ENCODE measurements around the gene GBX1.

Gene GBX1

GRCh38 chr7:151116603-151117440, 50.7 kb downstream of the GBX1 start:
- in situ Hi-C loops (cut with MboI; ENCODE audit: low sequenced_read_pairs): no loop called here

GRCh38 chr7:151115836-151116418, 51.6 kb downstream of the GBX1 start:
- in situ Hi-C loops (cut with MboI; ENCODE audit: low sequenced_read_pairs): no loop called here

GRCh38 chr7:151115121-151115835, 52.2 kb downstream of the GBX1 start:
- in situ Hi-C loops (cut with MboI; ENCODE audit: low sequenced_read_pairs): no loop called here

- in situ Hi-C loops (cut with MboI; ENCODE audit: low sequenced_read_pairs): no loop called here
Measured at GRCh38 chr7:151114151-151115090, 53.1 kb downstream of the GBX1 start.

- in situ Hi-C loops (cut with MboI; ENCODE audit: low sequenced_read_pairs): no loop called here
Measured at GRCh38 chr7:151113344-151114150, 53.9 kb downstream of the GBX1 start.

- in situ Hi-C loops (cut with MboI; ENCODE audit: low sequenced_read_pairs): no loop called here
Measured at GRCh38 chr7:151110941-151111645, 56.4 kb downstream of the GBX1 start.

GRCh38 chr7:151110236-151110940, 57.1 kb downstream of the GBX1 start:
- in situ Hi-C loops (cut with MboI; ENCODE audit: low sequenced_read_pairs): no loop called here

GRCh38 chr7:151109094-151110048, 58.1 kb downstream of the GBX1 start:
- in situ Hi-C loops (cut with MboI; ENCODE audit: low sequenced_read_pairs): no loop called here

GRCh38 chr7:151107882-151108281, 59.6 kb downstream of the GBX1 start:
- in situ Hi-C loops (cut with MboI; ENCODE audit: low sequenced_read_pairs): no loop called here

- in situ Hi-C loops (cut with MboI; ENCODE audit: low sequenced_read_pairs): no loop called here
Measured at GRCh38 chr7:151104411-151105235, 62.9 kb downstream of the GBX1 start.

- in situ Hi-C loops (cut with MboI; ENCODE audit: low sequenced_read_pairs): no loop called here
Measured at GRCh38 chr7:151103973-151104372, 63.5 kb downstream of the GBX1 start.

GRCh38 chr7:151102991-151103390, 64.5 kb downstream of the GBX1 start:
- in situ Hi-C loops (cut with MboI; ENCODE audit: low sequenced_read_pairs): no loop called here

- in situ Hi-C loops (cut with MboI; ENCODE audit: low sequenced_read_pairs): no loop called here
Measured at GRCh38 chr7:151101621-151102396, 65.7 kb downstream of the GBX1 start.

- in situ Hi-C loops (cut with MboI; ENCODE audit: low sequenced_read_pairs): no loop called here
Measured at GRCh38 chr7:151100921-151101320, 66.6 kb downstream of the GBX1 start.

- in situ Hi-C loops (cut with MboI; ENCODE audit: low sequenced_read_pairs): no loop called here
Measured at GRCh38 chr7:151099486-151100211, 67.8 kb downstream of the GBX1 start.

Measured in hTERT RPE-1 (cell line).